DMS153 (cell line): Measurements from ENCODE around the gene DTNBP1.

ENCODE experiments used
- DNase-seq: peaks from one replicate; lab custom pipeline; 2025; lab: John Stamatoyannopoulos, UW

DTNBP1 gene

DNA sequence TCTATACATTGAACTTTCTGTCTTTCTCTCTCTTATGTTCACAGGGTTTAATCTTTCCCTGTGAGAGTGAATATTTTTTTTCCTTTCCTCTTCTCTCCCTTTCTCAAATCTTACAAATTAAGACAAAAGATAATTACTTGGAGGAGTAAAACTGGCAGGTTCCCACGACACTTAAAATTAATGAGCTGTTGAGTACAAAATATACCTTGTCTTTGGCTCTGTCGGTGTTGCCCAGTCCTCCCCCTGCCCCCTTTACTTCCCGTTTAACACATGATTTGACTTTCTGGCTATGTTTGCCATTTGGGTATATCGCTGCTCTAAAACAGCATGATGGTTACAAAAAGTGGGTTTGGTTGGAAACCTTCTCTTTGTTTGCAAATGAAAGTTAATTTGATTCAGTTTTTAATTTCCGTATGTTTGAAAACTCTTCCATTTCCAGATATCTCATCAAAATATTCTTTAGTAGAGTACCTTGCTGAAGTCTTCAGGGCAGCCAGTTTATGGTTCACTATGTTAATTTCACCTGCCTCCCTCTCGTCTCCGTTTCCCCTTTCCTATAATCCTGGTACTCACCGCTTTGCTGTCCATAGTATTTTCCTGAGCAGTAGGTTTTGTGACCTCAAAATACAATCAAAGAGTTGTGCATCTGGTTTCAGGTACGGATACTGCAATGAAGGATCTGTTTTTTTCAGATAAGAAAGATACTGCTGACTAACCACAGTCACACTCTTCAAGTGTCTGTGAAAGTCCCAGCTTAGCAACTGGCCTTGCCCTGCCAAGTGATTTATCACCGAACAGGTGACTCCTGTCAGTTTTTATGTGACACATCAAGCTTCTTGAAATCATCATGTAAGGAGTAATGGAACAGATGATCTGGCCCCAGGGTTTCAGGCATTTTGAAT, 181.2 kb downstream of the DTNBP1 start:
- DNase-seq, result peak; percentile 58

DNA sequence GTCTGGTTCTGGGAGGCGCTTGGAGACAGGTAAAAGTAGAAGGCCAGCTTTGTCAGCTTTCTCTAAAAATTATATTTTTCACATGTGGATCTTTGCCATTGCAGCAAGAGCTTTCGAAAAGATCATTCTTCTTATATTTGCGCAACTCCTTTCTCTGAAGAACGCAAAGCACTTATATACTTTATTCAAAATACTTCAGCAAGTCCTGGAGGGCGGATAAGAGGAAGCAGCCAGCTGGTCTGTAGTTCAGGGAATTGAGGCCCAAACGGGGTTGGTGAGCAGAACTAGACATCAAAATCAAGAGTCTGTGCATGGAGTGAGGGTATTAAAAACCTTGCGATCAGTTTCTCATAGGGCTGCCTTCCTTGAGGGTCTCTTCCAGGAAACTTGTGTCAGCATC, 182.3 kb downstream of the DTNBP1 start:
- no peak for DNase-seq

DNA sequence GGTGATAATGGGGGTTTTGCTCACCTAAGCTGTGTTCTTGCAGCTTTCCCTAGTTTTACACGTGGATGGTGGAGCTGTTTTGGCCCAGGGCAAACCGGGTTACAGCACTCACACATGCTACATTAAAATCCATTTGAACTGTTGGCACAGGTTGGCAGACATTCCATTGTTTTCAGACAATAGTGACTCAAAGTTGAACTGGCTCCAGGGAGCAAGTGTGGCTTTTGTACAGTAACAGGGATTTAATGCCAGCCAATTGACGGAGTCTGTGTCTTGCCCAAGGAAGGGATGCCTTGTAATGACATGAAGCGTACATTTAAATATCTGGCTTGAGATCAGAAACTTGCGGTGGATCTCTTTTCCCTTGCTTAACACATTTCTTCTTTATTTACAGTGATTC, 183.1 kb downstream of the DTNBP1 start:
- DNase-seq, result no peak

DNA sequence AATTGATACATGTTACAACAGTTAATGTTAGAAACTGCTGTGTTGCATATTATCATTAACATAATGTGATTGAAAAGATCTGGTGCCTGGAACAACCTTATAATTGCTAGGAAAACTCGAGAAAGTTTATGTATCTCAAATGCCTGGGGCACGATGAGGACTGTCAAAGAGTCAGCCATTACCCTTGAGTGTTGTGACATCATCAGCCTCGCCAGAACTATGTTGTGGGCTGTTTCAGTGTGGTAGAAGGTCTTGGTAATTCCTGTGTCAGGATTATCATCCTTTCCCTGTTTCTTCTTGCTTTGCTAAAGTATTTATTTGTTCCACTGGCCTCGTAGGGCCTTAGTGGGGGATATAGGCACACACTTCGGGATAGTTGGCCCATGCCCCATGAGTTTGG, 185.1 kb downstream of the DTNBP1 start:
- DNase-seq, result no peak

DNA sequence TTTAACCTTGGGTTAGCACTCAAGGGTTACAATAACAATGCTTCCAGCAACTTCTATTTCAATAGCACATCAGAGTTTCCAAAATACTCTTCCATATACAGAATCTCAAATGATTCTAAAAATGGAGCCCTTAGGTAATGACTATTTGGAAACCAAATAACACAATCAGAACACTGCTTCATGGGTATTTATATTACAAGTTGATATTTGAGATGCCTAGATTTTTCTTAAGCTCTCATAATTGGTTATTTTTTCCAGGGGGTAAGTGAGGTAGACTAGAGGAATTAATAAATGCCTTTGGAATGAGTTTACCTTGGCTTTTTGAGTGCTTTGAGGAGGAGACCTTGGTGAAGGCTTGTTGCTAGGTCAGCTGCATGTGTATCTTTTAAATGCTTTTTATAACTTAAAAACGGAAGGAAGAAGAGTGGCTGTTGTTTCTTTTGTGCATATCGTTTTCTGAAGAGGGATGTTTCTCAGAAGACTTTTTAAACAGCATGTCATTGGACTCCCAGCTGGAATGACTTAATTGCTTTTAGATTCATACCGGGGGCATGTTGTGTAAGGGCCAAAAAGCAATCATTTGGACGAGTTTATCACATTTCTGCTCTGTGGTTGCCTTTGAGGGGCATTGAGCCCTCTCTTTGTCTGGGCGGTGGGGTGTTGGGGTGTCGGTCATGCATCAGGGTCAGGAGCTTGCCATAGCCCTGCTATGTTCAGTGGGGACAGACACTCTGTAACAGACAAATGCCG, 186.0 kb downstream of the DTNBP1 start:
- DNase-seq, result no peak

DNA sequence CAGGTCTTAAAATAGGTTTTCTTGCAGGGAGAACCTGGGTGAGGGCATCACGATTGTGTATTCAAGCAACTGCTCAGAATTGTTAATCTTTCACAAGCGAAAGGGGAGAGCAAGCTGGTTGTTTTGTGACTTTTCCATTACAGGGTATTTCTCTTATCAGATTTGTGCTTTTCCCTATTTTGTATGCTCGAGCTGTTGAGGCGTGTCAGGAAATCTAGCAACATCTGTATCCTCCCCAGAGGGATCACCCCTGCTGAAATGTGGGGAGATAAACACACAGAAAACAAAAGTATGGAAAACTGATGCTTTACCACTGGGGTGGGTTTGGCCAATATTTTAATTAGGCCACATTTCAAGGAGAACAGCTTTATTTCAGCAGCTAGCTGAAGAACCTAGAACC, 187.0 kb downstream of the DTNBP1 start:
- no peak for DNase-seq

DNA sequence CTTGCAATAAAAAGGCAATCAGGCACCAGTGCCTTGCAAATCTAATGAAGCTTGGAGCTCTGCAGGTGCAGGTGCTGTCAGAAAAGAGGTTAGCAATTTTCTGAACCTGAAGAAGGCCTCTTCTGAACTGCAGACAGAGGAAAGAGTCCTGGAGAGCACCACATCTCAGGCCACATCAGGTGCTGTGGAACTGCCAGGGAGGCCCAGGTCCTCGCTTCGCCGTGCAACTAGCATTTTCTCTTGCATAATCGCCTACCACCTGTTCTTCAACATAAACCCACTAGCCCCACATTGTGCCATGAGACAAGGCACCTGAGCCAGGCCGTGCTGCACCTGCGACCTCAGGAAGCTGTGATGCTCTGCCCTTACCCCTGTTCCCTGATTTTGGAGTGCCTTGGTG, 187.6 kb downstream of the DTNBP1 start:
- DNase-seq, result no peak

DNA sequence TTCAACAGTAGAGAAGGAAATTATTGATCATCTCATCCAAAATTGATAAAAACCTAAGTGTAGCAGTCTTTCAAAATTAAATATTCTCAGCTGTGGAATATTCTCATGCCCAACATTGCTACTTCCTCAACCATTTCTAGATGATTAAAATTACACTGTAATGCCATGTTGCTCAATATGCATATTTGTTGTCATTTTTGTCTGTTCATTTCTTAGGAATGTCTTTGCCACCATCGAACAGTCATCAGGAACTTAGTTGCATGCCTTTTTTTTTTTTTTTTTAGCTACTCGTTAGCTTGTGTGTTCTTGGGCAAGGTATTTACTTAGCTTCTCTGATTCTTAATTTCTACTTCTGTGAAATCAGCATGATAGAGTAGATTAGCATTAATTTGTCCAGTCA, 188.6 kb downstream of the DTNBP1 start:
- no peak for DNase-seq

DNA sequence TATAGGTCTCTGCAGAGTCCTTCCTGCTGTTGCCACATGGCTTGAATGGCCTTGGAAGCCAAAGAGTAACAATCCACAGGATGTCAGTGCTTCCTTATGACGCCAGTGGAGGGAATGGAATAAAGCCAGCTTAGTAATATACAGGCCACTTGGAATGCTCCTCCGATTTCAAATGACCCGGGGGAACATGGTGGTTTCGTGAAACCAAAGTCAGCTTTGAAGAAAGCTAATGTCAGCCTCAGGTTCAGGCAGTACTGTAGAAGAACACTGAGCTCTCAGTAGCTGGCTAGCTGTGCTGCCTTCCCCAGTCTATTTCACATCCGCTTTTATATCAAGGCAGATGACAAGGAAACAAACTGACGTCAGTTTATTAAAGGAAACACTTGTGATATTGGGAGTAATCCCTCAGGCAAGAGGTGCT, 189.1 kb downstream of the DTNBP1 start:
- DNase-seq, result no peak

DNA sequence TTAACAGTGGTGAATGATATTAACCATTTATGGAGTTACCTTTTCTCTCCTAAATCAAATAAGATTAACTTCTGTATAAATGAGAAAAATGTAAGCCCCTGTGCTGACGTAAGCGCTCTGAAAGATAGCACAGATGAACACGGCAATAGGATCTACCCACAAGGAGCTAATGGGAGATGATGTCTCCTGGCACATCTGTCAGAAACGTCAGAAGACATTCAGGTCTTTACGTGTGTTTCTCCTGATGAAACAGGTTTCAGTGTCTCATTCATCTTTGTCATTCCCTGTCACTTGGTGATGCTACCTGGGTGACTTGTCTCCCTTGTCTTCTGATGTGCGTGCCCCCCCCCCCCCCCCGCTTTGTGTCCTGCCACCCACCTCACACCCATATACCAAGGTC, 189.7 kb downstream of the DTNBP1 start:
- DNase-seq, result no peak
